RWPE2 (cell line): ENCODE measurements around the gene PODXL.

Experiments used
- ATAC-seq: fragments of 200-7000 bp; cut with Tn5 transposase; 3 replicates; pipeline ENCODE4 v1.9.1; 2021; ENCODE audit warnings: low read depth
- DNase-seq: peaks from one replicate; pipeline ENCODE4 v3.0.0-alpha.2; 2020; ENCODE audit warnings: low spot score
- H3K27ac ChIP-seq: fragments of 450-650 bp; 2 replicates; pipeline ENCODE4 v1.5.1; 2017; ENCODE audit warnings: mild to moderate bottlenecking; ENCODE audit not compliant: poor library complexity, severe bottlenecking
- H3K27me3 ChIP-seq: fragments of 250-450 bp; sonication (Bioruptor Pico); 2 replicates; pipeline ENCODE4 v1.5.1; 2021; ENCODE audit warnings: mild to moderate bottlenecking, moderate library complexity; ENCODE audit not compliant: insufficient read depth, poor library complexity, severe bottlenecking
- H3K36me3 ChIP-seq: fragments of 250-450 bp; sonication (Bioruptor Pico); 2 replicates; pipeline ENCODE4 v1.5.1; 2020; ENCODE audit warnings: low read depth, mild to moderate bottlenecking, moderate library complexity
- H3K4me1 ChIP-seq: fragments of 250-450 bp; sonication (Bioruptor Pico); 2 replicates; pipeline ENCODE4 v1.5.1; 2021; ENCODE audit warnings: mild to moderate bottlenecking, moderate library complexity; ENCODE audit not compliant: insufficient read depth, poor library complexity, severe bottlenecking
- H3K4me3 ChIP-seq: fragments of 250-450 bp; sonication (Bioruptor Pico); 2 replicates; pipeline ENCODE4 v1.5.1; 2021; ENCODE audit warnings: mild to moderate bottlenecking, moderate library complexity; ENCODE audit not compliant: severe bottlenecking
- H3K9me3 ChIP-seq: fragments of 250-450 bp; sonication (Bioruptor Pico); 2 replicates; pipeline ENCODE4 v1.5.1; 2021; ENCODE audit warnings: mild to moderate bottlenecking, moderate library complexity; ENCODE audit not compliant: severe bottlenecking
- CTCF ChIP-seq: fragments of 450-650 bp; IDR thresholded peaks from one replicate; pipeline ENCODE4 v1.5.1; 2017; ENCODE audit warnings: mild to moderate bottlenecking, moderate library complexity; ENCODE audit not compliant: poor library complexity, severe bottlenecking

PODXL gene

GRCh38 chr7:131493581-131493980, 62.8 kb downstream of the PODXL start:
- ATAC-seq: no peak
- peaks cover 24% of the 10 kb centered on the region; the same call in 1 of the 2 replicates for H3K36me3 ChIP-seq
- DNase-seq: no peak
- H3K27ac ChIP-seq: no peak overlapping the region
- H3K9me3 ChIP-seq: no peaks in the 10 kb centered on the region
- peaks cover 5% of the 10 kb centered on the region for H3K4me1 ChIP-seq
- TF ChIP-seq CTCF: no peak
- no peaks in the 10 kb centered on the region for H3K27me3 ChIP-seq
- no peak overlapping the region for H3K4me3 ChIP-seq

- no peak for ATAC-seq
- peak overlapping the region; percentile 30 for H3K27ac ChIP-seq
- no peak overlapping the region for H3K4me3 ChIP-seq
- H3K9me3 ChIP-seq: no peaks in the 10 kb centered on the region
- TF ChIP-seq CTCF: no peak
- H3K27me3 ChIP-seq: no peaks in the 10 kb centered on the region
- H3K4me1 ChIP-seq: peaks cover 5% of the 10 kb centered on the region
- DNase-seq: no peak
- peaks cover 28% of the 10 kb centered on the region for H3K36me3 ChIP-seq
These were observed 63.3 kb downstream of the PODXL start for GRCh38 chr7:131493081-131493480.

GRCh38 chr7:131489881-131490280, 66.5 kb downstream of the PODXL start:
- peaks cover 27% of the 10 kb centered on the region for H3K36me3 ChIP-seq
- TF ChIP-seq CTCF: no peak
- peaks cover 5% of the 10 kb centered on the region for H3K4me1 ChIP-seq
- H3K27me3 ChIP-seq: no peaks in the 10 kb centered on the region
- ATAC-seq (no peak), DNase-seq (no peak)
- H3K4me3 ChIP-seq: no peak overlapping the region
- H3K27ac ChIP-seq: no peak overlapping the region
- H3K9me3 ChIP-seq: no peaks in the 10 kb centered on the region

GRCh38 chr7:131489196-131489595, 67.2 kb downstream of the PODXL start:
- no peaks in the 10 kb centered on the region for H3K27me3 ChIP-seq
- DNase-seq (no peak), ATAC-seq (no peak)
- peaks cover 26% of the 10 kb centered on the region for H3K36me3 ChIP-seq
- H3K9me3 ChIP-seq: no peaks in the 10 kb centered on the region
- H3K4me3 ChIP-seq: no peak overlapping the region
- TF ChIP-seq CTCF: no peak
- peaks cover 5% of the 10 kb centered on the region for H3K4me1 ChIP-seq
- H3K27ac ChIP-seq: no peak overlapping the region

GRCh38 chr7:131488361-131488760, 68.1 kb downstream of the PODXL start:
- H3K27ac ChIP-seq: no peak overlapping the region
- H3K4me1 ChIP-seq: peaks cover 5% of the 10 kb centered on the region
- ATAC-seq (peak; percentile 32; the same call in 1 of the 3 replicates), DNase-seq (no peak)
- H3K4me3 ChIP-seq: no peak overlapping the region
- peak; percentile 32 for TF ChIP-seq CTCF
- peaks cover 26% of the 10 kb centered on the region; the same call in 1 of the 2 replicates for H3K36me3 ChIP-seq
- H3K27me3 ChIP-seq: no peaks in the 10 kb centered on the region
- no peaks in the 10 kb centered on the region for H3K9me3 ChIP-seq
